ENCODE data around the gene WDR48.

DNA sequence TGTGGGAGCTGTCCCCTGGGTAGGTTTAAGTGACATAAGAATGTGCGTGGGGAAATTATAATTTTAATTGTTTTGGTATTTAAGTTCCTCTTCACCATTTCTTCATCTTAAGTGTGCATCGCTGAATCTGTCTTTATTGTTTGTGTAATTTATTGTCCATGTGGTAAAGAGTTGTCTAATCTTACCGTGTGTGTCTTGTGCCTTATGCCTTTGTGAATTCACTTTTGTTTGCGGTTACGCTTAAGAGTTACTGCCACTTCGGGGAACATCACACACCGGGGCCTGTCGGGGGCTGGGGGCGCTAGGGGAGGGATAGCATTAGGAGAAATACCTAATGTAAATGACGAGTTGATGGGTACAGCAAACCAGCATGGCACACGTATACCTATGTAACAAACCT, 767 bp downstream of the WDR48 start:
- TF ChIP-seq, protein P1, sequence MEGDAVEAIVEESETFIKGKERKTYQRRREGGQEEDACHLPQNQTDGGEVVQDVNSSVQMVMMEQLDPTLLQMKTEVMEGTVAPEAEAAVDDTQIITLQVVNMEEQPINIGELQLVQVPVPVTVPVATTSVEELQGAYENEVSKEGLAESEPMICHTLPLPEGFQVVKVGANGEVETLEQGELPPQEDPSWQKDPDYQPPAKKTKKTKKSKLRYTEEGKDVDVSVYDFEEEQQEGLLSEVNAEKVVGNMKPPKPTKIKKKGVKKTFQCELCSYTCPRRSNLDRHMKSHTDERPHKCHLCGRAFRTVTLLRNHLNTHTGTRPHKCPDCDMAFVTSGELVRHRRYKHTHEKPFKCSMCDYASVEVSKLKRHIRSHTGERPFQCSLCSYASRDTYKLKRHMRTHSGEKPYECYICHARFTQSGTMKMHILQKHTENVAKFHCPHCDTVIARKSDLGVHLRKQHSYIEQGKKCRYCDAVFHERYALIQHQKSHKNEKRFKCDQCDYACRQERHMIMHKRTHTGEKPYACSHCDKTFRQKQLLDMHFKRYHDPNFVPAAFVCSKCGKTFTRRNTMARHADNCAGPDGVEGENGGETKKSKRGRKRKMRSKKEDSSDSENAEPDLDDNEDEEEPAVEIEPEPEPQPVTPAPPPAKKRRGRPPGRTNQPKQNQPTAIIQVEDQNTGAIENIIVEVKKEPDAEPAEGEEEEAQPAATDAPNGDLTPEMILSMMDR (IDR thresholded peaks at IDR 0.05; ENCODE audit: low read length), result no peak
- TF ChIP-seq EZH2 (IDR thresholded peaks at IDR 0.05; ENCODE audit: borderline replicate concordance, low read length), result no peak

Measured in OCI-LY1 (cell line).